ENCODE data around the gene FRYL.
"Not testable (repeated sequence)": the region's sequence is repeated elsewhere in the genome, so short reads cannot be mapped to it uniquely, and the experiment has no call there.

The FRYL gene

GRCh38 chr4:48739560-48740019, 40.5 kb downstream of the FRYL start:
- TF ChIP-seq ZFX (IDR thresholded peaks at IDR 0.05; ENCODE audit: borderline replicate concordance) (no peak), CTCF (IDR thresholded peaks at IDR 0.05) (no peak)
- no peak overlapping the region for H3K27ac ChIP-seq

GRCh38 chr4:48738856-48739255, 41.2 kb downstream of the FRYL start:
- H3K27ac ChIP-seq, result no peak overlapping the region
- TF ChIP-seq CTCF (IDR thresholded peaks at IDR 0.05) (no peak), ZFX (IDR thresholded peaks at IDR 0.05; ENCODE audit: borderline replicate concordance) (no peak)

- H3K27ac ChIP-seq, result not testable (repeated sequence)
Measured at GRCh38 chr4:48728906-48729496, 51.1 kb downstream of the FRYL start.

- TF ChIP-seq ZFX (IDR thresholded peaks at IDR 0.05; ENCODE audit: borderline replicate concordance) (no peak), CTCF (IDR thresholded peaks at IDR 0.05) (no peak)
- no peak overlapping the region for H3K27ac ChIP-seq
Measured at GRCh38 chr4:48727666-48728459, 52.2 kb downstream of the FRYL start.

GRCh38 chr4:48725414-48725813, 54.7 kb downstream of the FRYL start:
- H3K27ac ChIP-seq, result no peak overlapping the region
- TF ChIP-seq CTCF (IDR thresholded peaks at IDR 0.05), result no peak
- TF ChIP-seq ZFX (IDR thresholded peaks at IDR 0.05; ENCODE audit: borderline replicate concordance), result no peak

DNA sequence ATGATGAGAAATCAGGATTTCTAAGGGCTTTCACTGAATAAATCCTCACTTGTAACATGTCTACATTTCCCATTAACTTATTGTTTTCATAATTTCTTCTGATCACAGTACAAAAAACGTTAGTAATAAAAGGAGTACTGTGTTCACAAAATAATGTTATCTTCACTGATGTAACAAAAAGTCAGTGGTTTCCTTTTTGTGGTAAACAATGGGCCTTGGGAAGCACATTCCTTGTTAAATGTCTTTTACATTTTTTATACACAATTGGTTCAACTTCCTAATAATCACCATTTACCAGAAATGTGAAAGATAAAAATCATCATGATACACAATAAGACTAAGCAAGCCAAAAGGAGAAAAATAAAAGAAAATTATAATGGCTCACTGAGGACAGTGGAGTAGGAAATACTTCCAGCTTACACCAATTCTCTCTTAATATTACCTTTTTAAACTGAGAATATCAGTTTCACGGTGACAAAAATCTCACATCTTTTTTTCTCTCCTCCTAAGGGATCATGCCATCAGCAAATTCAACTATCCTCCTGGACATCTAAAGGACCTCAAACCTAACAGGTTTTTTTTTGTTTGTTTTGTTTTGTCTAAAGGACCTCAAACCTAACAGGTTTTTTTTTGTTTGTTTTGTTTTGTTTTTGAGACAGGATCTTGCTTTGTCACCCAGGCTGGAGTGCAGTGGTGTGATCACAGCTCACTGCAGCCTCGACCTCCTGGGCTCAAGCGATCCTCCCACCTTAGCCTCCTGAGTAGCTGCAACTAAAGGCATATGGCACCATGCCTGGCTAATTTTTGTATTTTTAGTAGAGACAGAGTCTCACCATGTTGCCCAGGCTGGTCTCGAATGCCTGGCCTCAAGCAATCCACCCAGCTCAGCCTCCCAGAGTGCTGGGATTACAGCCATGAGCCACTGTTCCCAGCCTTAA, 57.3 kb downstream of the FRYL start:
- TF ChIP-seq CTCF (IDR thresholded peaks at IDR 0.05) (no peak), ZFX (IDR thresholded peaks at IDR 0.05; ENCODE audit: borderline replicate concordance) (no peak)
- H3K27ac ChIP-seq, result no peak overlapping the region

GRCh38 chr4:48720459-48720858, 59.6 kb downstream of the FRYL start:
- no peak for TF ChIP-seq ZFX (IDR thresholded peaks at IDR 0.05; ENCODE audit: borderline replicate concordance)
- no peak for TF ChIP-seq CTCF (IDR thresholded peaks at IDR 0.05)
- no peak overlapping the region for H3K27ac ChIP-seq

Measured in 22Rv1 (cell line).